ENCODE measurements around the gene TRABD. TPM values are rescaled to one million over a fixed set of nuclear protein-coding genes. Genes with fewer than 3 reads are reported as not detected.
A peak's percentile ranks its signal among the peaks of the same experiment; 100 is the strongest.

The TRABD gene
- total RNA-seq, 1 donor from 2014 or later = 16.3 TPM

- no peak for DNase-seq (ENCODE audit: low read depth)
Measured at GRCh38 chr22:50216684-50217520, 31.2 kb downstream of the TRABD start.

DNA sequence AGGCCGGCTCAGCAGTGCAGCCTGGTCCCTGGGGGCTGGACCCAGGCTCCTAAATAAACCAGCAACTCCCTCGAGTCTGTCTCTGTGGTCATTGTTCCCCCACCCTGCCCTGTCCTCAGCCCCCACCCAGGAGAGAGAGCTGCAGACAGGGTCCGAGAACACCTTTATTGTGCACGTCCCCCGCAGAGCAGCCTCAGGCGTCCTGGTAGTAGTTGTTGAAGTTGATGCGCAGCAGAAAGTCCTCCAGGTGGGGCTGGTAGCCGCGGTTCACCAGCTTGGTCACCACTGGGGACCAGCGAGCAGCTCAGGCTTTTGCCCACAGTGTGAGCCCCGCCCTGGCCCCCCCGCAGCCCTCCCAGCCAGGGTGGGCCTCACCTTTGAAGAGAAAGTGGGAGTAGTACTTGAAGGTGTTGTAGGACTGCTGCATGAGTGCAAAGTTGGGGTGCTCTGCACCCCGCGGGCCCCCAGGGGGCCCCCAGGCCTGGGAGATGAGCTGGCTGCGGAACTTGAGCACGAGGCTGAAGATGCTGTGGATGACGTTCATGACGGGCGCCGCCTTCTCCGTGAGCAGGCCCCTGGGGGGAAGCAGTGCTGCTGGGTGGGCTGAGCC, 31.9 kb downstream of the TRABD start:
- no peak for DNase-seq (ENCODE audit: low read depth)

GRCh38 chr22:50218153-50218995, 32.7 kb downstream of the TRABD start:
- no peak for DNase-seq (ENCODE audit: low read depth)

DNA sequence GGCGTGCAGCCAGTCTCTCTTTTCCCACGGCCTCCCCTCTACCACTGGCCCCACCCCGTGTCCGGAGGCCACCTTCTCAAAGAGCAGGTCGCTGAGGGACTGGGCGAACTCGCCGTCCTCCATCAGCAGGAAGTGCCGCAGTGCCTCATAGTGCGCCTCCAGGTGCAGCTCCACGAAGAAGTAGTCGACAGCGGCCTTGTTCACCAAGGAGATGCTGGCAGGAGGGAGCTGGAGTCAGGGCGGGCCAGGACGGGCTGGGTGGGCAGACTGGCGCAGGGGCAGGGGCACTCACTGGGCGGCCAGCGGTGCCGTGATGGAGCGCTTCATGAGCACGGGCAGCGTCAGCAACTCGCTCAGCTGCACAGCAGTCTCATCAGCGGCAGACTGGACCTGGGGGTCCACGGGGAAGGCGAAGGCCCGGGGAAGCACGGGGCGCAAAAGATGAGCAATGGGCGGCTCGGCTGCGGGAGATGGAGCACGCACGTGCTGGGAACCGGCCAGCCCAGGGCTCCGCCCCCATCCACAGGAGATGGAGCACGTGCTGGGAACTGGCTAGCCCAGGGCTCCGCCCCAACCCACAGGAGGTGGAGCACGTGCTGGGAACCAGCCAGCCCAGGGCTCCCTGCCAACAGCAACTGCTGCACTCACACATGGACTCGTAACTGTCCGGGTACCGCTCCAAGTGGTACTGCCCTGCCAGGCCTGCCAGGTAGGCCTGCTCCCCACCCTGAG, 33.4 kb downstream of the TRABD start:
- DNase-seq (ENCODE audit: low read depth) = peak; percentile 72

GRCh38 chr22:50219800-50220602, 34.3 kb downstream of the TRABD start:
- no peak for DNase-seq (ENCODE audit: low read depth)

GRCh38 chr22:50220603-50221409, 35.1 kb downstream of the TRABD start:
- no peak for DNase-seq (ENCODE audit: low read depth)

DNA sequence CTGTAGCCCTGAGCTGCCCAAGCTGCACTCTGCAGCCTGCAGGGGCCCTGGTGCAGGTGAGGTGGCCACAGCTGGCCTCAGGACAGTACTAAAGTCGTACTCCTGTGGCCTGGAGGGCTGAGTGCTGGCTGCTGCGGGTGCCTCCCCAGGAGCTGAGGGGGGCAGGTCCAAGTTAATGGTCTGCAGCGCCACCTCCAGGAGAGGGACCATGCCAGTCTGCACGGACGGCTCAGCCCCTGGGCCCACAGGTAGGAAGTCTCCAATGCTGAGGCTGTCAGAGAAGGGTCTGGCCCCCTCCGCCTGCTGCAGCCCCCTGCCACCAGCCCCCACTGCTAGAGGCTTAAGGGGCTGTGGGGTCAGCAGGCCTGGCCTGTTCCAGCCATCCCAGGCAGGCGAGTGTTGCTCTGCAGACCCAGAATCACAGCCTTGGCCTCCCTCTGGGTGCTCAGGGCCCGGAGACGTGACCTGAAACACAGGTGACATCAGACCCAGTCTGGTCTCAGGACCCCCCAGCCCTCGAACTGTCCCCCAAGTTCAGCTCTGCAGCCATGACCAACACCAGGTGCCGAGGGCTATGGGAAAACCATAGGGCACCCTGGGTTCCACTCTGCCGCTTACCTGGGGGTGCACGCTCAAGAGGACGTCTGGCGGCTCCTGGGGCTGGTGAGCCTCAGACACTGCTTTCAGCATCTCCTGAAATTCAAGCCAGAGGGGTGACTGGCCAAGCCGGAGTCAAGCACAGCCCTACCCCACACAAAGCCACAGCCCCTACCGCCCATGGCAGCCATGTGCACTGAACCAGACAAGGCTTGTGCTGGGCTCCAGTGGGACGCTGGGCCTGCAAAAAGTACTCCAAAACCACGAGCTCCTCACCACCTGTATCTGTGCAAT, 35.9 kb downstream of the TRABD start:
- DNase-seq (ENCODE audit: low read depth) = no peak

DNA sequence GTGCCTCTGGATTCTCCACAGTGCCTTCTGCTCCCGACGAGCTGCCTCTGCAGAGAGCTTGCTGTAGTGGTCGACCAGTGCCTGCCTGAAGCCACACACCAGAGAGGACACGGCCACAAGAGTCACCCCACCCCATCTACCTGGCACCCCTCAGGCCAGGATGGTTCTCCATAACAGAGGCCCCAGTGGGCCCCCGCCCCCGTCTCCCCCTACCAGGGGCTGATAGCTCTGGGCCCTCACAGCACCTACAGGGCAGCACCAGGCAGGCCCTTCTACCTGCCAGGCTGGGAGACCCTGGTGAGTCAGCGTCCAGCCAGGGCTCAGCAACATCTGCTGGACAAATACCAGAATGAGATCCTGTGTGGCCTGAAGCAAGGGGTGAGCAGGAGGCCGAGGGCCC, 36.8 kb downstream of the TRABD start:
- DNase-seq (ENCODE audit: low read depth) = no peak

DNA sequence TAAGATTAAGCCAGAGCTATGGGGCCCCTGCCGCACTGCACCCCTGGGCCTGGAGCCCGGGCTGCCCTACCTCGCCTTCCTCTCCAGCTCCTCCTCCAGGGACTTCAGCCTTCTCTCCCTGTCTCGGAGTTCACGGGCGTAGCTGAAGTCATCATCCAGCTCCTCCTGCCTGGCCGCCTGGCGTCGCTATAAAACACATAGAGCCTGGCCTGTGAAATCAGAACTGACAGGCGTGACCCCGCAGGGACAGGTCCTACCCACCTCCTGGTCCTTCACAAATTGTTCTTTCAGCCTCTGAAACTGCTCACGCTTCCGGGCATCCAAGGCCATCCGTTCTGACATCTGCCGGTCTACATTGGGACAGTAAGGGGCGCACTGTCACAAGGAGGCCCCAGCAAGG, 38.4 kb downstream of the TRABD start:
- no peak for DNase-seq (ENCODE audit: low read depth)

GRCh38 chr22:50225200-50225969, 39.7 kb downstream of the TRABD start:
- DNase-seq (ENCODE audit: low read depth) = no peak

DNA sequence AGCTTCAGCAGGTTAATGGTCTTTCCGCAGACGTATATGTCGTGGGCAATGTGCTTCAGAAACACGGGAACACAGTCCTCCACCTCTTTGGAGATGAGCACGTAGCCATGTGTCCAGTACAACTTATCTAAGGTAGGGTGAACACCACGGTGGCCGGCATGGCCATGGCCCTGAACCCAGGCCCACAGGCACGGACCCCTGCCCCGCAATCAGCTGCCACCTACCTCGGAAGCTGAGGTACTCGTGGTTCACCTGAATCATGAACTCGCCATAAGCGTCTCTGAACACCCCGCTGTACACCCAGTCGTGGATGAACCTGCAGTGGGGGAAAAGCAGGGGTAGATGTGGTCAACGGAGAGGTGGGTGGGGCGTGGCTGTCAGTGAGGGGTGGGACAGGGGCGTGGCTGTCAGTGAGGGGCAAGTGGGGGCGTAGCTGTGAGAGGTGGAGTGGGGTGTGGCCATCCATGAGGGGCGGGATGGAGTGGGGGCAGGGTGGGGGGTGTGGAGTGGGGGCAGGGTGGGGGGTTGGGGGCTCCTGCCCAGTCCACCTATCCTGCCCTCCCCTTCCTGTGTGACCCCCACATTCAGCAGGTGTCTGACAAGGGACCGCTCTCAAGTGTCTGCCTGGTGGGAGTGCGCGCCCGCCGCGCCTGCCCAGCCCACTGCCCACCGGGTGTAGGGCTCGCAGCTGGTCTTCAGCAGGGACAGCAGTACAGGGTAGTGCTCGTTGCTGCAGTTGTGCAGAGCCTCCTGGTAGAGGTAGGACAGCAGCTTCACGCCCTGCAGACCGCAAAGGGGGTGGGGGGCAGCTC, 40.6 kb downstream of the TRABD start:
- DNase-seq (ENCODE audit: low read depth) = no peak

GRCh38 chr22:50226875-50227165, 41.1 kb downstream of the TRABD start:
- no peak for DNase-seq (ENCODE audit: low read depth)

GRCh38 chr22:50227579-50228215, 42.0 kb downstream of the TRABD start:
- DNase-seq (ENCODE audit: low read depth) = no peak

GRCh38 chr22:50228366-50228765, 42.7 kb downstream of the TRABD start:
- DNase-seq (ENCODE audit: low read depth) = no peak

DNA sequence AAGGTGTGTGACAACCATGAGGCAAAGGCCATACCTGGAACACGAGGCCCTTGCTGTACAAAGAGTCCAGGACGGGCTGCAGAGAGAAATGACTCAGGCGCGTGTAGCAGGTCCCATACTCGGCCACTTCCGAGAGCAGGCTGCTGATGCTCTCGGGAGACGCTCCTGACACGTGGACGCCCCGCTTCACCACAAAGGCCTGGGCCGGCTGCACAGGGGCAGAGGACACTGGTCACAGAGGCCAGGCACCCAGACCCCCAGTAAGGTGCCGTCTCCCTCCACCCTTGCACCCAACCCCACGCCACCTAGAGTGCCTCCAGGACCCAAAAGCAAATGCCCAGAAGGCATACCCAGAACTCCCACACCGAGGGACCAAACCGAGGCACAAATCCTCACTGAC, 43.7 kb downstream of the TRABD start:
- DNase-seq (ENCODE audit: low read depth) = no peak

DNA sequence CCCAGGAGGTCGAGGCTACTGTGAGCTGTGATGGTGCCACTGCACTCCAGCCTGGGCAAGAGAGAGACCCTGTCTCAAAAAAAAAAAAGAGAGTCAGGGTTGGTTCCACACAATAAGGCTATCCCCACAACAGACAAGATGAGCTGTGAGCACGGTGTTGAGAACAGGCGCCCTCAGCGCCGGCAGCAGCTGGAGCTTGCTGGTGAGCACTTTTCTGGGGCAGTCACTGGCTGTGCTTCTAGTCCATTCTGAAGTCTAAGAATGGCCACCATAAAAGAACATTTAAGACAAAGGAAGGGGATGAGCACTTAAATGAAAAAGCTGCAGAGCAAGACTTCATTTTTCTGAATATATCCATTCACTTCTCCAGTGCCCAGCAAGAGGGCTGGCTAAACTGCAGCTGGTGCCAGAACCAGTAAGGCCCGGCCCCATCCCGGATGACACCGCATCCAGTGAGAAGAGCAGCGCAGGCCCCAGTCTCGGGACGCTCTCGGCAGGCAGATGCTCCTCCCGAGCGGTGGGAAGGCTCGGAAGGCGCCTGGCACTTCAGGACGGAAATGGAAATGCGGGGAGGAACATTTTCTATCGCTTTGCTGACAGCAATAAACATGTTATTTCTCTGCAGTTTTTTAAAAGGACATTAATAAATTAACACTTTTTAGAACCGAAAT, 46.9 kb downstream of the TRABD start:
- no peak for DNase-seq (ENCODE audit: low read depth)

Data from myocyte (in vitro differentiated cells).